GM21619 (cell line): ENCODE data around the gene USHBP1.

Source experiments
- ATAC-seq: cut with Tn5 transposase; IDR thresholded peaks from one replicate; pipeline ENCODE4 v1.9.1; 2021; ENCODE audit not compliant: unreplicated experiment

Gene USHBP1

DNA sequence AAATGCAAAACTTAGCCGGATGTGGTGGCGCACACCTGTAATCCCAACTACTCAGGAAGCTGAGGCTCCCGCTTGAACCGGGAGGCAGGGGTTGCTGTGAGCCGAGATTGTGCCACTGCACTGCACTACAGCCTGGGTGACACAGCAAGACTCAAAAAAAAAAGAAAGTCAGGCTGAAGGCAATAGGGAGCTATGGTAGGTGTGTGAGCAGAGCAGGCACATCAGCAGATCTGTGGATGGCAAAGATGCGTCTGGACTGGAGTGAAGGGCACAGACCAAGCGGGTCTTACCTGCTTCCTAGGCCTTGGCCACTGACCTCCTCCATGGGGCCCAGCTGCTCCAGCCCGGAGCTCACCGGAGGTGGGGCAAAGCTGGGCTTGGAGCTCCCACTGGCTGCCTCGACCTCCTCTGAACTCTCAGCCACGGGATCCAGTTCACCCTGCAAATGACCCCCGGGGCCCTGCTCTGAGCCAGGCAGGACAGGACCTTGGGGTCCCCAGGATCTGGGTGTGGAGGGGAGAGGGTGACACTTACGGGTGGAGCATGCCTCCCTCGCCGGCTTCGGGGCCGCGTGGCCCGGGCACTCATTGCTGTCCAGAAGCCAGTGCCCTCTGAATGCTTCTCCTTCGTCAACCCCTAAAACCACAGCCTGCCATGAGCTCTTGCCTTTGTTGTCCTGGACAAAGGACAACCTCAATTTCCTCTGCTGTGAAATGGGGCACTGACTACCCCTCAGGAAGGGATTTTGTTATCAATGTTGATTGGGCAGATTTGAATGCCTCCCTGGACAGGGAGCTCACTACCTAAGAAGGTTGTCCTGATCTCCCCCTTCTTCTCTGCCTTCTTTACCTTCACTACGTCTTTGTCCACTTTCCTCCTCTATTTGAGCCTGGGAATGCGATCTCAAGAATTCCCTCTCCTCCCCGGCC, 569 bp downstream of the USHBP1 start:
- no peak for ATAC-seq

DNA sequence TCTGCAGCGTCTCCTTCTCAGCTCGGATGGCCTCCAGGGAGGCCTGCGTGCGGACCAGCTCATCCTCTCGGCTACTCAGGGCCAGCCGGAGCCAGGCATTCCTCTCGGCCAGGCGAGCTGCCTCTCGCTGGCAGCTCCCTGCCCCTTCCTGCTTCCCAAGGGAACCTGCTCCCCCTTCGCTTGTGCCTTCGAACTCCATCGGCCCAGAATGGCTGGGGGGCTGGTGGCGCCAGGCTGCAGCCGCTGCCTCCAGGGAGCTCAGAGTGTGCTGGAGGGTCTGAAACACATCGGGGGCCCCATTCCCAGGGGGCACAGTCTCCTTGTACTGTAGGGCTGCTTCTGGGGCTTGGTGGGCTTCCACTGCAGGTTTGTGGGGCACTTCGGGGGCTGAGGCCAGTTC, 2.0 kb downstream of the USHBP1 start:
- ATAC-seq, result no peak

DNA sequence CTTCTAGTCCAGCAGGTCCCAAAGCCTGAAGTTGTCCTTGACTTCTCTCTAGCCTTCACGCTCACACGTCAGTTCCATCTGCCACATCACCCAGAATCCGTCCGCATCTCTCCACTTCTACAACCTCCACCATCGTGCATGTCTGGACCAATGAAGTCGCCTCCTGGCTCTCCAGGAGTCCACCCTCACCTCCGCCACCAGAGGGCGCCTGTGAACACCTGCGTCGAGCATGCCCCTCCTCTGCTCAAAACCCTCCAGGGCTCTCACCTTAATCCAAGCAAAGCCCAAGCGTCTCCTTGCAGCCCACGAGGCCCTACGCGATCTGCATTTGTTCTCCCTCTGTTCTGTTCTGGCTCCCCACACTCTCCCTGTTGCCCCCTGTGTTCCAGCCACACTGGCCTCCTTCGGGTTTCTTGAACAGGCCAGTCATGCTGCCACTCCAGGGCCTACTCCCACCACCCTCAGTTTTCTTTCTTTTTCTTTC, 3.7 kb downstream of the USHBP1 start:
- peak; percentile 81 for ATAC-seq

DNA sequence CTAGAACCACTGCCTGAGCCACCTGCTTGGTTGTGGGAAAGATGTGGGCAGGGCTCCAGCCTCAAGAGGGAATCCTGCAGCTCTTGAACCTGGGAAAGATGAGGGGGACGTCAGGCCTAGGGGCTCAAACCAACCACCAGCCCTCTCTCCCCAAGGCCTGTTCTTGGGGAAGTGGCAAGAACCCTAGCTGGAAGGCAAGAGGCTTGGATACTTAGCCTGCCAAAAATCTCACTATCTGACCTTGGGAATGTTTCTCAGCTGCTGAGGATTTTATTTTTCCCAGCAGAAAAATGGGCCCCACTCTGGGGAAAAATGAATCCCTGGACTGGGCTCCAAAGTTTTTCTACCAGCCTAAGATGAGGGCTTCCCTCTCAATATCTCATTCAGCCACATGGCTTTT, 4.6 kb downstream of the USHBP1 start:
- no peak for ATAC-seq

DNA sequence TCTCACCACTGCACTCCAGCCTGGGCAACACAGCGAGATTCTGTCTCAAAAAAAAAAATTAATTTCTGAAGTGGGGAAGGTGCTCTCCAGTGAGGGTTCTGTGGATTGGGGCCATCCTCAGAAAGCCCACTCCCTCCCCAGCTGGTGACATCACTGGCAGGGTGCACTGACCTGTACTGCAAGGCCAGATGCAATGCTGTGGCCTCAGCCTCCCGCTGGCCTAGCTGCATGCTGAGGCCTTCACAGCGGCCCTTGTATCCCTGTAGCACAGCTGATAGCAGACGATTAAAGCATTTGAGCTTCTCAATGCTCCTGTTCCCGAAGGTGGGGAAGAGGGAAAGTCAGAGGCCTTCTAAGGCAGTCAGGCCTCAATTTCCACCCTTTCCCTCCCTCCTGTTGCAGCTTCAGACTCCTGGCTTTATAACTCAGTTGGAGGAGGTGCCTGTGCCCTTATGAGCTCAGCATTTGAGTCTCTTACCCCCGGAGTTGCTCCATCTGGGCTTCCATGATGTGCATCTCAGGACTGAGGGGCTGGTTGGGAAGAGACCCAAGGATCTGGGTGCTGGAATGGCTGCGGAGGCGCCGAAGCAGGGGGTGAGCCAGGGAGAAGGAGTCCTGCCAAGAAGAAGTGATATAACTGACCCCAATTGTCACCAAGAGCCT, 5.3 kb downstream of the USHBP1 start:
- ATAC-seq, result no peak

DNA sequence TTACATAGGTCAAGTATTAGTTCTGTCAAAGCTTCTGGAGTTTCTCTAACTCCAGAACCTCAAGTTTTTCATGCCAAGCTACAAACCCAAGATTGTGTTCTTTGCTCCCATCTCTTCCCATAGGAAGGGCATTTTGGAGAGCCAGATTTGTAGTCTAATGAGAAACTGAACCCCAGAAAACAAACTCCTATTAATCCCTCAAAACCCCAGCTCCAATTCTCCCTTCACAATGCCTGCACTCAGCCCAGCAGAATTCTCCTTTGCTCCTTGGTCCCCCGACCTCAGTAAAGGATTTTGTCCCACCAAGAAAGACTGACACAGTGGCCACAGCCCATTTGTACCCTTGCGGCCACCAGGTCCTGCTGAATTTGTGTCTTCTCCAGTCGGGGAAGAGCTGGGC, 8.4 kb downstream of the USHBP1 start:
- ATAC-seq, result no peak

DNA sequence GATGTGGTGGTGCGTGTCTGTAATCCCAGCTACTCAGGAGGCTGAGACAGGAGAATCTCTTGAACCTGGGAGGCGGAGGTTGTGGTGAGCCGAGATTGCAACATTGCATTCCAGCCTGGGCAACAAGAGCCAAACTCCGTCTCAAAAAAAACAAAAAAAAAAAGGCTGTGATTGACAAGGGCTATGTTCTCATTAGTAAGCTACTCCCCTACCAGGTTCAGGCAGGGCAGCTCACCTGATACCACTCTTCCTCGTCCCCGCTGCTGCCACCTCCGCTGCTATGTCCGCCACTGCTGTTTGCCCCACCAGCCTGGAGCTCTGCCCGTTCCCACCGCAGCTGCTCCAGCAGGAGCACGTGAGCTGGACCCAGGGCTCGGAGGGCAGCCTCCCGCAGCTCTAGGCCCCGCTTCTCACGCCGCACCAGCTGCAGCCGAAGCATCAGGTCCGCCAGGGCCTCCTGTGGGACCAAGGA, 9.4 kb downstream of the USHBP1 start:
- ATAC-seq, result no peak

DNA sequence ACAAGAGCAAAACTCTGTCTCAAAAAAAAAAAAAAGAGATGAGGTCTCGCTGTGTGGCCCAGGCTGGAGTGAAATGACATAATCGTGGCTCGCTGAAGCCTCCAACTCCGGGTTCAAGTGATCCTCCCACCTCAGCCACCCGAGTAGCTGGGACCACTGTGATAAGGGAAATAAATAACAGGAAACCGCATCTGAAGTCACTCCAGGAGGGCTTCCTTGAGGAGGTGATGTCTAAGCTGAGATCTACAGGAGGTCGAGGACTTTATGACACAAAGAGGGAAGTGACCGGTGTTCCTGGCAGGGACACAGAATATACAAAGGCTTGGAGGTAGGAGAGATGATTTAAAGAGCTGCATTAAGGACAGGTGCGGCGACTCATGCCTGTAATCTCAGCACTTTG, 9.9 kb downstream of the USHBP1 start:
- no peak for ATAC-seq

DNA sequence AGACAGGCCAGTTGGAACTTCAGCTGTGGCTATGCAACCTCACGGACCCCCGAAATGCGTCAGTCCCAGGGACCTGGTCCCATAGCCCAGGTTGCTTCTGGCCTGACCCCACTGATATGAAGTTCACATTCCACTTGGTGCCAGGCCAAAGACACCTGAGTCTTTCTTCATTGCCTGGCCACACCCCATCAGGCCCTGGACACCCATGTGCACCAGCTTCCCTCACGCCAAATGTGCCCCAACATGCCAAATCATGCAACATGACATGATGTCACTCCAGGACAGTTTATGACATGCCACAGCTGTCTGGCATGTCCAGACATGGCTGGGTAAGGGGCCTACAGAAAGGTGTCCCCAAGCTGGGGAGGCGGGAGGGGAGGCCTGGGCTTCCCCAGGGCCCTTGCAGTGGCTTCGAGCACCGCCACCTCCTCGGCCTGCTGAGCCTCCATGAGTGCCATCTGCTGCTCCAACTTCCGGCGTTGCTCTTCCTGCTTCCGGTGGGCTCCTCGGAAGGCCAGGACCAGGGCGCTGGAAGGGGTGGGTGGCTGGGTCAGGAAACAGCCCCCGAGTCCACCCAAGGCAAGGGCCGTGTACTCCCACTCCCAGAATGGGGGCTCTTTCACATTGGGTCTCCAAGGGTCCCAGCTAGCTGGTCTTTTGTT, 14.5 kb downstream of the USHBP1 start:
- ATAC-seq, result no peak

DNA sequence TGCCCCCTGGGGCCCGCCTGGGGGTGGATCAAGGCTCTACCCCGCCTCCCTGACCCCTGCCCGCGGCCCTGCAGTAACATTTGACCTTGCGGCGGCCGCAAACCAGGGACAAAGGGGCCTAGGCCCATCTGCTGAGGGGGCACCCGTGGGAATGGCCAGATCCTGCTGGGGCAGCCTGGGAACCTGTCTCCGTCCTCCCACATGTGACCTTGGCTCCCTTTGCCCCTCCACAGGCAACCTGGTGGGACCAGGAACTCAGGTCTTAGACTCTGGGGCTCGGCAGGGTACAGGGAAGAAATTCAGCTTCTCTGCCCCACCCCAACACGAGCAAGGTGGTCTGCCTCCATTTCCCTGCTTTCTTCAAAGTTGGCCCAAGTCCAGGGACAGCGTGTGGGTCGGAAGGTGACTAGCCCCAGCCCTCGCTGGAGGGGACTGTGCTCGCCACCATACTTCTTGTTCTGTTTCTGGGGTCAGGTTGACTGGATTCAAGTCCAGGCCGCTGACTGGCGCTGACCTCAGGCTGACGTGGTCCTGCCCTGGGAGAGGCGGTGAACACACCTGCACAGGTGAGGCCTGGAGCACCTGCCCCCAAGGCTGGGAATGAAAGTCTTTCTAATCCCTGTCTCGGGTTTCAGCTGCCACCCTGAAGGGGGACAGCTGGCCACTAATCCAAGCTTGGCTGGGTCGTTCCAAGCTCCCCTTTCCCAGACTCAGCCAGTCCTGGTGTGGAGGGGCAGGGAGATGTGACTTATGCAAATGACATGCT, 16.4 kb downstream of the USHBP1 start:
- no peak for ATAC-seq

DNA sequence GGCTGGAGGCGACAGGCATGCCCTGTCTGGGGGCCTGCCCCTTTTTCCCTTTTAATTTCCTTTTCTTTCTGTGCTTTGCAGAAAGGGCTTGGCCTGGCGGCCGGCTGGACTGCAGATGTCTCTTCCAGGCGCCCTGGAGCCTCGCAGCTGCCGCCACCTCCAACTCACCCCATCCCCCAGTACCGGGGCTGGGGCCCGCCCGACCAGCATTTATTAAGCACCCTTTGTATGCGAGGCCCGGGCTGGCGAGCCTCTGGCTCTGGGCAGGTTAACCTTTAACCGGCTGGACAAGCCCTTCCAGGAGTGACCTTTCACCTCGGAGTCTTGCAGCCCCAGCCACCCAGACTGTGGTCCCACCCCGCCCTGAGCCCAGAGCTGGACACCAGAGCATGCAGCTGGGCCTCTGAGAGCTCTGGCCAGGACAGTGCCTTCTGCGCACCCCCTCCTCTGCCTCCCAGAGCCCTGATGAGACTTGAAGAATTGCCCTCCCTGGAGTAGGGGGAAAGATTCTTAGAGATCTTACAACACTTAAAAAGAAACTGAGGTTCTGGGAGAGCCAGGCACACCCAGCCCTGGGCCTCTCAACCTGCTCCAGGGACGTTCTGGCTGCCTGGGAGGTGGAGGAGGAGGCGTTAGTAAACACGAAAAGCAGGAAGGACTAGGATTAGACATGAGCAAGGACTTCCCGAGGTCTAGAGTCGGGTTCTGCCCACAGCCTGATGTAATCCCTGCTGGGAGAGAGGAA, 17.7 kb downstream of the USHBP1 start:
- ATAC-seq, result no peak

DNA sequence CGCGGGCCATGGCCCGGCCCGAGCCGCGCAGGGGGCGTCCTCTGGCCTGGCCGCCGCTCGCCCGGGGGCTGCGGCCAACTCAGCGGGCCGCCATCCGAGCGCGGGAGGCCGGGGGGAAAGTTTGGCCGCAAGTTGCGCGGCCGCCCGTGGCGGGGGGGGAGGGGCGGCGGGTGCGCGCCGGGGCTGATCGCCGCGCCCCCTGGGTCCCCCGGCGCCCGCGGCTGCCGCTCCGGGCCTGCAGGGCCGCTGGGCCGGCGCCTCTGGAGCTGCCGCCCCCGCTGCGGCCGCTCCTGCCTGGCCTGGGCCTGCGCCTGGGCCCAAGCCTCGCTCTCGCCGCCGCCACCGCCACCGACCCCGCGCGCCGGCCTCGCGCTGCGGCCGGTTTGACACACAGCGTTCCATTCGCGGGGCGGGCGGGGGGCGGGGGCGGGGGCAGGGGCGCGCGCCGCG, 19.0 kb downstream of the USHBP1 start, which contains the start of gene NR2F6:
TSS of gene NR2F6 (minus strand) at position 385 of the 450 bp plus-strand sequence. CDS start 699 bp downstream, outside the sequence.
- no peak for ATAC-seq

DNA sequence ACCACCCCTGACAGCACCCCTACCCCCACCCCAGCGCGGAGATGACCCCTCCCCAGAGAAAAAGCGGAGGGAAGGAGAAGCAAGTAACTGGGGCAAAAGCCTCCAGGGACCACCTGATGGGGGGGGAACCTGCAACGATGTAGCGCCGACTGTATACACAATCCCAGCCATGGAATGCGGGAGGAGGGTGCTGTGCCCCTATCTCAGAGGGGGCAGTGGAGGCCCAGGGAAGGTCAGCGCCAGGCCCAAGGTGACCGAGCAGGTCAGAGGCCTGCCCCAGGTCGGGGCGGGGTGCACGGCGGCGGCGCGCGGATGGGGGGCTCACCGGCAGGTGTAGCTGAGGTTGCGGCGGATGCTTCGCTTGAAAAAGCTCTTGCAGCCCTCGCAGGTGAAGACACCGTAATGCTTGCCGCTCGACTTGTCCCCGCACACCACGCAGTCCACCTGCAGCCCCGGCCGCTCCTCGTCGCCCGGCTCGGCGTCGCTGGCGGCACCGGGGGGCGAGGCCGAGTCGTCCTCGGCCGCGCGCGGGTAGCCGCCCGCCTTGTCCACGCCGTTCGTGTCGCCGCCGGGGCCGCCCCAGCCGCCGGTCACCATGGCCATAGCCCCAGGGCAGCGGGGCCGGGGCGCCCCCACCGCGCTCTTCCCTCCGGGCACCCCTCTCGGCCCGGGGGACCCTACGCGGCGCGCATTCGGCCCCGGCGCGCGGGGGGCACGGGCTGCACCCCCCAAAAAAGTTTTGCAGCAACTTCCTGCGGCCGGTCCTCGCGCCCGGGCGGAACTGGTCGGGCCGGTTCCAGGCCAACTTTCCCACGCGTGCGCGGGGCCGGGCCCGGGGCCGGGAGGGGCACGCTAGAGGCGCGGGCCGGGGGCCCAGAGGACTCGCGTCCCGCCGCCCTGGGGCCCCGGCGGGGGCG, 19.7 kb downstream of the USHBP1 start:
- ATAC-seq, result no peak

DNA sequence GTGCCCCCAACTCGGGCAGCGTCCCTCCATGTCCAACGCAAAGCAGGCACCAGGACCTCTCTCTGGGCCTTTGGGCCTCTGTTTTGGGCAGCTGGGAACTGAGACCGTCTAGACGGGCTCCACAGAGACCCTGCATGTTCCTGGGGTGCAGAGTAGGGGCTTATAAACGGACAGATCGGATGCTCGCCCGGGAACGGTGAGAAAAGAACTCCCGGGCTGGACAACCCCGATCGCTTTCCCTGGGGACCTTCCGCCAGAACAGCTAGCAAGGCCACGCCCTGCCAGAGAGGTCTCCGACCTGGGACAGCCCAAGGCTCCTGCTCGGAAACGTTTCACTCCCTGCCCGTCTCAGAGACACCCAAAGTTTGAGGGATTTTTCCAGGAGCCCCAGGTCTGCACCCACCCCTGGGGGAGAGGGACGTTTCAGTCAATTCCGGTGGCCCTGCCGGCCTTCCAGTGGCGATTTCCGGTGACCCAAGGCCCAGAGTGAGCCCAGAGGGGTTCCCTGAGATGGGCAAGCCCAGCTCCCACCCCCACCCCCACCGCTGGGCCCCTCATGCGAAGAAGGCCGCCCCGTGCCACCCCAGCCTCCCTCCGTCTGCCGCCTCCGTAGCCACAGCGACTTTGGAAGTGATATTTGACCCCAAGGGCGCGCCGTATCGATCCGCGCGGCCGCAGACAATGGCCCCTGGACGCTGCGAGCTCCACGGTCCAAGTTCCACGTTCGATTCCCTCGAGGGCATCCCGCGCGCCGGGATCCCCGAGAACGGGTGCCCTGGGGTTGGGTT, 20.5 kb downstream of the USHBP1 start:
- ATAC-seq, result no peak

DNA sequence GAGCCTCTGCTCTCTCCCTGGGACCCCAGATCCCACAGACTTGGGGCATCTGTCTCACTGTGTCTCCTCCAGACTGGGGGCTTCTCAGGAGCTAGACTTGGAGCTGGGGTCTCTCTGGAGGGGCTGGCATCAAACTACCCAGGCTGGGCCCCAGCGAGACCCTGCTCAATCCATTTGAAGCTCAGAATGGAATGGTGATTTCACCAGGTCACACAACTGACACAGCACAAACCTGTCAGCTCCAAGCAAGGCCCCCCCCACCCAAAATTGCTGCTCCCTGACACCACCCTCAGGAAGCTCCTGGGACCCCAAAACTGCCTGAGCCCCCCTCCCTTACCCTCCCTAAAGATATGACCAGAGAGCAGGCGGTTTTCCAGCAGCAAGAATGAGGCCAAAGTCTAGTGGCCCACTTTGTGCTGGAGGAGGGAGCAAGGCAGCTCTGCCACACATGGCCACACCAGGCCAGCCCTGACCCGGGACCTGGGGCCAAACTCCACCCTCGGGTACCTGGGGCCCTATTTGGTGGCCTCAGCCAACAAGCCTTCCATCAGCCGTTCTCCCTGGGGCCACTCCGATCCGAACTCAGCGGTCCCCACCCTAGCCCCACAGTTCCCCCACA, 21.2 kb downstream of the USHBP1 start:
- no peak for ATAC-seq

DNA sequence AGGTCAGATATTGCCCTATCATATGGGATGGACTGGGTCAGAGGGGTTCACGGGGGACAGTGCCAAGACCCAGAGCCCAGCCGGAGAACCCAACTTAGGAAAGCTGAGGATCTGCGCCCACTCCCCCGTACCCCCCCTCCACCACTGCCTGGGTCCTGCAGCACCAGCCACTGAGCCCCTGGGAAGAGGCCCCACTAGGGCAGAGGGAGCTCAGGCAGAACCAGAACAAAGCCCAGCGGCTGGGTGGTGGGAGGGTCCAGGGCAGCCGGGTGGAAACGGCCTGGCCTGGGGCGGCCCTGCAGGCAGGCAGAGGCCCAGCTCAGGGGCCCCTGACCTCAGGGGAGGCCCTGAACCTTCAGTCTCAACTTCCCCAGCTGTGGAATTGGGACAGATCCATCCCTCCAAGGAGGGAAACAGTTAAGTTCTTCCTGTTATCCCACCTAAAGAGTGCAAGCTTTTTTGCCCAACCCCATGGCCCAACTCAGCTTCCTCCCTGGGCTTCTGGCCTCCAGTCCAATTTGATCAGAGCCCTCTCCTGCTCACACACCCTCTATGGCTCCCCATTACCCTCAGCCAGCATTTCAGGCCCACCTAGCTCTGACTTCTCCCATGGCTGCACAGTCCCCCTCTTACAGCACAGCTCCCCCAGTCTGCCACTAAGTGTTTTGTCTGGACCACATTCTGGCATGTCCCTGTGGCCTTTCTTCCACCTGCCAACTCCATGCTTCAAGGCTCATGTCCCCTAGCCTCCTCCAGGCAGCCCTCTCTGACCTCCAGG, 21.9 kb downstream of the USHBP1 start:
- no peak for ATAC-seq
